OCI-LY7 (cell line): ENCODE data around the gene HAPLN1.

Experiments
- EZH2phosphoT487 ChIP-seq: fragments of 200-600 bp; sonication (generic); IDR thresholded peaks from 2 replicates; pipeline ENCODE4 v1.6.1; 2018; ENCODE audit warnings: low read depth, borderline replicate concordance, mild to moderate bottlenecking, mixed run types, antibody characterized with exemption, low read length, moderate library complexity, mixed read lengths
- TF ChIP-seq, protein P1 (sequence below): fragments of 200-600 bp; sonication (generic); conservative IDR thresholded peaks from 2 replicates; pipeline ENCODE4 v1.5.1; 2014; ENCODE audit warnings: mild to moderate bottlenecking, antibody characterized with exemption, low read length, moderate library complexity, mixed read lengths

GRCh38 chr5:83724001-83724400 is 3.3 kb upstream of the HAPLN1 start:
- TF ChIP-seq, protein P1, sequence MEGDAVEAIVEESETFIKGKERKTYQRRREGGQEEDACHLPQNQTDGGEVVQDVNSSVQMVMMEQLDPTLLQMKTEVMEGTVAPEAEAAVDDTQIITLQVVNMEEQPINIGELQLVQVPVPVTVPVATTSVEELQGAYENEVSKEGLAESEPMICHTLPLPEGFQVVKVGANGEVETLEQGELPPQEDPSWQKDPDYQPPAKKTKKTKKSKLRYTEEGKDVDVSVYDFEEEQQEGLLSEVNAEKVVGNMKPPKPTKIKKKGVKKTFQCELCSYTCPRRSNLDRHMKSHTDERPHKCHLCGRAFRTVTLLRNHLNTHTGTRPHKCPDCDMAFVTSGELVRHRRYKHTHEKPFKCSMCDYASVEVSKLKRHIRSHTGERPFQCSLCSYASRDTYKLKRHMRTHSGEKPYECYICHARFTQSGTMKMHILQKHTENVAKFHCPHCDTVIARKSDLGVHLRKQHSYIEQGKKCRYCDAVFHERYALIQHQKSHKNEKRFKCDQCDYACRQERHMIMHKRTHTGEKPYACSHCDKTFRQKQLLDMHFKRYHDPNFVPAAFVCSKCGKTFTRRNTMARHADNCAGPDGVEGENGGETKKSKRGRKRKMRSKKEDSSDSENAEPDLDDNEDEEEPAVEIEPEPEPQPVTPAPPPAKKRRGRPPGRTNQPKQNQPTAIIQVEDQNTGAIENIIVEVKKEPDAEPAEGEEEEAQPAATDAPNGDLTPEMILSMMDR = no peak
- no peak for TF ChIP-seq EZH2phosphoT487
